ENCODE results near the gene SCAMP4.

SCAMP4 gene

GRCh38 chr19:1918975-1919374 is 13.8 kb downstream of the SCAMP4 start:
- TF ChIP-seq FOXM1 (IDR thresholded peaks at IDR 0.05; ENCODE audit: borderline replicate concordance, low read depth) (no peak), TCF12 (IDR thresholded peaks at IDR 0.05; ENCODE audit: low read depth) (no peak), EGR1 (IDR thresholded peaks at IDR 0.05) (no peak), TAF1 (IDR thresholded peaks at IDR 0.05; ENCODE audit: low read depth) (no peak), RAD21 (IDR thresholded peaks at IDR 0.05; ENCODE audit: low read depth) (no peak), ZBTB7A (IDR thresholded peaks at IDR 0.05; ENCODE audit: low read depth) (no peak), CREB1 (IDR thresholded peaks at IDR 0.05; ENCODE audit: low read depth) (no peak)
- TF ChIP-seq, protein P1, sequence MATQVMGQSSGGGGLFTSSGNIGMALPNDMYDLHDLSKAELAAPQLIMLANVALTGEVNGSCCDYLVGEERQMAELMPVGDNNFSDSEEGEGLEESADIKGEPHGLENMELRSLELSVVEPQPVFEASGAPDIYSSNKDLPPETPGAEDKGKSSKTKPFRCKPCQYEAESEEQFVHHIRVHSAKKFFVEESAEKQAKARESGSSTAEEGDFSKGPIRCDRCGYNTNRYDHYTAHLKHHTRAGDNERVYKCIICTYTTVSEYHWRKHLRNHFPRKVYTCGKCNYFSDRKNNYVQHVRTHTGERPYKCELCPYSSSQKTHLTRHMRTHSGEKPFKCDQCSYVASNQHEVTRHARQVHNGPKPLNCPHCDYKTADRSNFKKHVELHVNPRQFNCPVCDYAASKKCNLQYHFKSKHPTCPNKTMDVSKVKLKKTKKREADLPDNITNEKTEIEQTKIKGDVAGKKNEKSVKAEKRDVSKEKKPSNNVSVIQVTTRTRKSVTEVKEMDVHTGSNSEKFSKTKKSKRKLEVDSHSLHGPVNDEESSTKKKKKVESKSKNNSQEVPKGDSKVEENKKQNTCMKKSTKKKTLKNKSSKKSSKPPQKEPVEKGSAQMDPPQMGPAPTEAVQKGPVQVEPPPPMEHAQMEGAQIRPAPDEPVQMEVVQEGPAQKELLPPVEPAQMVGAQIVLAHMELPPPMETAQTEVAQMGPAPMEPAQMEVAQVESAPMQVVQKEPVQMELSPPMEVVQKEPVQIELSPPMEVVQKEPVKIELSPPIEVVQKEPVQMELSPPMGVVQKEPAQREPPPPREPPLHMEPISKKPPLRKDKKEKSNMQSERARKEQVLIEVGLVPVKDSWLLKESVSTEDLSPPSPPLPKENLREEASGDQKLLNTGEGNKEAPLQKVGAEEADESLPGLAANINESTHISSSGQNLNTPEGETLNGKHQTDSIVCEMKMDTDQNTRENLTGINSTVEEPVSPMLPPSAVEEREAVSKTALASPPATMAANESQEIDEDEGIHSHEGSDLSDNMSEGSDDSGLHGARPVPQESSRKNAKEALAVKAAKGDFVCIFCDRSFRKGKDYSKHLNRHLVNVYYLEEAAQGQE (IDR thresholded peaks at IDR 0.05; ENCODE audit: low read depth), result no peak

DNA sequence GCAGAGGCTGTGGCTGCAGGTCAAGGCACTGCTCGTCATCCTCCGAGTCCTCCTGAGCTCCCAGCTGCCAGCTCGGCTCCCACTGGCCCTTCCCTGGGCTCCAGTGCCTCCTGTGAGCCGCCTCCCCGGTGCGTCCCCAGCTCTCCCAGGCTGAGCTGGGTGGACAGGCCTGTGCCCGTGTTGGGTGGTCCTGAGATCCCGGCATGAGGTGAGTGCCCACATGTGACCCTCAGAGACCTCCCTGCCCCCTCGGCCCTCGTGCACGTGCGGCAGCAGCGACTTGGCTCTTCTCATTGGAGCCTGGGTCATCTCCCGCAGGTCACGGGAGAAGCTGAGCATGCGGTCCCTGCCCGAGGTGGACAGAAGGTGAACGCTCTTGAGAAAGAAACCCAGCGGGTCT is 15.4 kb downstream of the SCAMP4 start:
- TF ChIP-seq USF1 (IDR thresholded peaks at IDR 0.05) (no peak), ZBTB7A (IDR thresholded peaks at IDR 0.05; ENCODE audit: low read depth) (no peak), TEAD4 (IDR thresholded peaks at IDR 0.05) (no peak), TCF12 (IDR thresholded peaks at IDR 0.05; ENCODE audit: low read depth) (no peak), NFIC (IDR thresholded peaks at IDR 0.05) (no peak), EGR1 (IDR thresholded peaks at IDR 0.05) (no peak), EP300 (IDR thresholded peaks at IDR 0.05; ENCODE audit: borderline replicate concordance) (no peak), CEBPB (IDR thresholded peaks at IDR 0.05) (no peak), CREB1 (IDR thresholded peaks at IDR 0.05; ENCODE audit: low read depth) (no peak), YY1 (IDR thresholded peaks at IDR 0.05; ENCODE audit: low read depth) (no peak), TAF1 (IDR thresholded peaks at IDR 0.05; ENCODE audit: low read depth) (no peak), FOXM1 (IDR thresholded peaks at IDR 0.05; ENCODE audit: borderline replicate concordance, low read depth) (no peak), RAD21 (IDR thresholded peaks at IDR 0.05; ENCODE audit: low read depth) (no peak)
- TF ChIP-seq, protein P1 (IDR thresholded peaks at IDR 0.05; ENCODE audit: low read depth), result no peak
- TF ChIP-seq, protein P2, sequence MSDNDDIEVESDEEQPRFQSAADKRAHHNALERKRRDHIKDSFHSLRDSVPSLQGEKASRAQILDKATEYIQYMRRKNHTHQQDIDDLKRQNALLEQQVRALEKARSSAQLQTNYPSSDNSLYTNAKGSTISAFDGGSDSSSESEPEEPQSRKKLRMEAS (IDR thresholded peaks at IDR 0.05), result no peak

DNA sequence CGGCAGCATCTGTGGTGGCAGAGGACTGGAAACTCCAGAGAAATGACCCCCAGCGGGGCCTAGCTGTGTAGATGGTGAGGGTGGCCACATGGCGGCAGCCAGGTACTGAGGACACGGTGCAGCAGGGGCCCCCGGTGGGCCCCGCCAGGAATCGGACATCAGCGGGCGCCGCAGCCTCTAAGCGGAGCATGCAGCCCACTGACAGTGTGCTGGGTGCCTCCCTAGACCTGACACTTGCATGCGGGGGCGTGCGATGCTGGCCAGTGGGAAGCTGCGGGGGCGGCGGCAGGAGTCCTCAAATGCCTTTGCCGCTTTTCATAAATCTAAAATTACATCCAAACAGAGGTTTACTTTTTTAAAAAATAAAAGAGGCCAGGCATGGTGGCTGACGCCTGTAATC is 16.1 kb downstream of the SCAMP4 start:
- TF ChIP-seq NFIC (IDR thresholded peaks at IDR 0.05) (no peak), TAF1 (IDR thresholded peaks at IDR 0.05; ENCODE audit: low read depth) (no peak), USF1 (IDR thresholded peaks at IDR 0.05) (no peak), TEAD4 (IDR thresholded peaks at IDR 0.05) (no peak), FOXM1 (IDR thresholded peaks at IDR 0.05; ENCODE audit: borderline replicate concordance, low read depth) (no peak), RAD21 (IDR thresholded peaks at IDR 0.05; ENCODE audit: low read depth) (no peak), TCF12 (IDR thresholded peaks at IDR 0.05; ENCODE audit: low read depth) (no peak), CEBPB (IDR thresholded peaks at IDR 0.05) (no peak), EGR1 (IDR thresholded peaks at IDR 0.05) (no peak), YY1 (IDR thresholded peaks at IDR 0.05; ENCODE audit: low read depth) (no peak), CREB1 (IDR thresholded peaks at IDR 0.05; ENCODE audit: low read depth) (no peak), ZBTB7A (IDR thresholded peaks at IDR 0.05; ENCODE audit: low read depth) (no peak), EP300 (IDR thresholded peaks at IDR 0.05; ENCODE audit: borderline replicate concordance) (no peak)
- TF ChIP-seq, protein P1 (IDR thresholded peaks at IDR 0.05; ENCODE audit: low read depth), result no peak
- TF ChIP-seq, protein P2 (IDR thresholded peaks at IDR 0.05), result no peak

- TF ChIP-seq CEBPB (IDR thresholded peaks at IDR 0.05) (no peak), TEAD4 (IDR thresholded peaks at IDR 0.05) (no peak), ZBTB7A (IDR thresholded peaks at IDR 0.05; ENCODE audit: low read depth) (no peak), TAF1 (IDR thresholded peaks at IDR 0.05; ENCODE audit: low read depth) (no peak), NFIC (IDR thresholded peaks at IDR 0.05) (no peak), TCF12 (IDR thresholded peaks at IDR 0.05; ENCODE audit: low read depth) (no peak), USF1 (IDR thresholded peaks at IDR 0.05) (no peak), FOXM1 (IDR thresholded peaks at IDR 0.05; ENCODE audit: borderline replicate concordance, low read depth) (no peak)
- TF ChIP-seq, protein P2 (IDR thresholded peaks at IDR 0.05), result no peak
These were observed 16.6 kb downstream of the SCAMP4 start for GRCh38 chr19:1921825-1922224.

Measured in Ishikawa (cell line).